Measurements from ENCODE around the gene MICB. TPM values are rescaled to one million over a fixed set of nuclear protein-coding genes. Genes with fewer than 3 reads are reported as not detected.
A peak's percentile ranks its signal among the peaks of the same experiment; 100 is the strongest.

The MICB gene
- total RNA-seq, 1 donor from 2014 or later, result 35.5 TPM

DNA sequence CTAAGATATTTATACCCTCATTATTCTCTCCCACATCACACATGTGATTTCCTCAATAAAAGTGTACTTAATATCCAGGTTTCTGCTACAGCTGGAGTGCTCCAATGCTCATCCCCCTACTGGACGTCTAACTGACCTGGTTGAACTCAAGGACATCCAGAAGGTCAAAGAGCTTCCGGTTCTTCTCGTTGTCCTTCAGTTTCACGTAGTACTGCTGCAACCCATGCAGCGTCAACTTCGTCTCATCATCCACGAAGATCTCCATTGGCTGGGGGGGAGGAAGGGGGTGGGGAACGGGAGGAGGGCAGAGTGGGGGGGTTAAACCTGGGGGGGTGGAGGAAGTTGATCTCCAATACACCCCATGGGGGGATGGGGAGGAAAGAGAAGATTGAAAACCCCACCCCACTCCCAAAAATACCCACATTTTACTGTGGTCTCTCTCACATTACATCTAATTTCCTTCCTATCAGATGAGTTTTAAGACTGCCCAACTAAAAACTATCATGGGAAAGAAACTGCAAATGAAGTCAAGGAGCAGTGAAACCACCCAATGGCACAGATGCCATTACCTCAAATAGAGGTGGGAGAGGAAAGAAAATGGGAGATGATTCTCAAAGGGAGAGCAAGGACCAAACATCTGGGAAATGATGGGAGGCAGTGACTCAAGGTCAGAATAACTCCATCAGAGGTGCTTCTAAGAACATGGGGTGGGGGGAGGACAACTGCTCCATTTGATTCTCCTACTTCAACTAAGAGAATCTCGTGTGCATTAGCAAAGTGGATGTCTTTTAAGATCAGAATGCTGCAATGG lies 34.9 kb downstream of the MICB start:
- peak overlapping the region; percentile 62 for H3K27ac Mint-ChIP-seq

DNA sequence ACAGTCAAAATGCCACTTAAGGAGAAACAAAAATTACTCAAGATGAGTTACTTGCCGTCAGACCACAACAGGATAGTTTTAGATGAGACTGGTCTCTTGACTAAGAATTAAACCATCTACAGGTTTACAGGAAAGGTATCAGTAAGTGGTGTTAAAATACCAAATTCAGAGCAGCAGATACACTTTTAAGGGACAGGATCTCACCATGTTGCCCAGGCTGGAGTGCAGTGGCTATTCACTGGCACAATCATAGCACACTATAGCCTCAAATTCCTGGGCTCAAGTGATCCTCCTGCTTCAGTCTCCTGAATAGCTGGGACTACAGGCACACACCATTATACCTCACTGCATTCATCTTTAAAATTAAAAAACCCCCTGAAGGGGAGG lies 35.5 kb downstream of the MICB start:
- intact Hi-C loops (cut with micrococcal nuclease), result no loop called here
- no peak overlapping the region for H3K27ac Mint-ChIP-seq

More for the DNA sequence above, 34.9 kb downstream of the MICB start:
- DNase-seq, result no peak
- Mint-ChIP-seq H3K4me3 (no peak overlapping the region), H3K9me3 (no peaks in the 10 kb centered on the region), H3K4me1 (peaks cover 25% of the 10 kb centered on the region), H3K27me3 (no peaks in the 10 kb centered on the region), H3K36me3 (ENCODE audit: low read depth) (peaks cover 71% of the 10 kb centered on the region)
- intact Hi-C loops (cut with micrococcal nuclease), result no loop called here

DNA sequence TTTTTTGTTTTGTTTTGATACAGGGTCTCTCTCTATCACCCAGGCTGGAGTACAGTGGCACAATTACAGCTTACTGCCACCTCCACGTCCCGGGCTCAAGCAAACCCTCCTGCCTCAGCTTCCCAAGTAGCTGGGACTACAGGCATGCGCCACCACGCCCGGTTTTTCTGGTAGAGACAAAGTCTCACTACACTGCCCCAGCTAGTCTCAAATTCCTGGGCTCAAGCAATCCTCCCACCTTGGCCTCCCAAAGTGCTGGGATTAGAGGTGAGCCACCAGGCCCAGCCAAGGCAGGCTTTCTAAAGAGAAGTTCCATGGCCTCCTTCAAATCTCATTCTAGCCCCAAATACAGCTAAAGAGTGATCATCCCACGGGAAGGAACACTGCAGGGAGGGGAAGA lies 36.1 kb downstream of the MICB start:
- Mint-ChIP-seq H3K27ac (no peak overlapping the region), H3K9me3 (no peaks in the 10 kb centered on the region), H3K4me1 (peaks cover 33% of the 10 kb centered on the region)

More for the DNA sequence above, 35.5 kb downstream of the MICB start:
- no peaks in the 10 kb centered on the region for H3K9me3 Mint-ChIP-seq
- no peaks in the 10 kb centered on the region for H3K27me3 Mint-ChIP-seq
- peaks cover 28% of the 10 kb centered on the region for H3K4me1 Mint-ChIP-seq
- no peak for DNase-seq
- H3K4me3 Mint-ChIP-seq, result no peak overlapping the region
- peaks cover 75% of the 10 kb centered on the region for H3K36me3 Mint-ChIP-seq (ENCODE audit: low read depth)

GRCh38 chr6:31534521-31535040 lies 36.6 kb downstream of the MICB start:
- no peaks in the 10 kb centered on the region for H3K27me3 Mint-ChIP-seq

More for the DNA sequence above, 36.1 kb downstream of the MICB start:
- no peak overlapping the region for H3K4me3 Mint-ChIP-seq
- H3K27me3 Mint-ChIP-seq, result no peaks in the 10 kb centered on the region
- DNase-seq, result no peak
- peaks cover 81% of the 10 kb centered on the region for H3K36me3 Mint-ChIP-seq (ENCODE audit: low read depth)
- intact Hi-C loops (cut with micrococcal nuclease), result no loop called here

DNA sequence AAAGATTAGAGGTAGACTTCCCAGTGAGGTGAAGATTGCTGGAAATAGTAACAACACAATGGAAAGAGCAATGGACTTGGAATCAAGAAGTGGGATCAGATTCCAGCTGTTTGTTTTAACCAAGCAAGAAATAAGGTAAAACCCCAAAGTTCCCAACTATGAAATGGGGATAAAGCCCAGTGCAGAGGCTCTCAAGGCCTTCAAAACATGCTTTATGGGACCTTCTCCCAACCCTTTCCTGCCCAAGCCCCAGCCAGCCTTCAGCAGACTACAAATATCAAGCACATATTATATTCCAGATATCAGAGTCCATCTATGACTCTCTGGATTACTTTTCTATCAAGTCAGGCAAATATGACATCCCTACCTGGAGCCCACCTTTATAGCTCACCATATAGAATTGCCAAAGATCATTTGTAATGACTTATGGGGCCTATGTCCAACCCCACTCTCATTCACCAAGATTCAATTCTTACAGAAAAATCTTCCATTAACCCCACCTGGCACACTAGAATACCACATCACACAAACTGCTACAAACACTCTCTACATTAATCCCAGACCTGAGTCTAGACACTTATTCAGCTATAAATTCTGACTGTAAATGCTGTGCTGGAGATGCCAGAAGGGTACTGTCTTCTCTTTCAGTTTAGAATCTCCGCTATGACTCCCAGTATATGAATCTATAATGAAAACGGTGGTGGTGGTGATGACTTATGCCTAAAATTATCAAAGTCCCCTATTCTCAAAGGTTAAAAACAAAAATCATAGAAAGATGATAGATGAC lies 37.8 kb downstream of the MICB start:
- Mint-ChIP-seq H3K27ac (no peak overlapping the region), H3K36me3 (ENCODE audit: low read depth) (peaks cover 86% of the 10 kb centered on the region), H3K27me3 (no peaks in the 10 kb centered on the region), H3K4me3 (no peak overlapping the region), H3K4me1 (peaks cover 45% of the 10 kb centered on the region), H3K9me3 (no peaks in the 10 kb centered on the region)
- intact Hi-C loops (cut with micrococcal nuclease), result no loop called here
- DNase-seq, result no peak

More at GRCh38 chr6:31534521-31535040, 36.6 kb downstream of the MICB start:
- DNase-seq, result no peak
- H3K27ac Mint-ChIP-seq, result no peak overlapping the region
- no peak overlapping the region for H3K4me3 Mint-ChIP-seq
- H3K4me1 Mint-ChIP-seq, result peaks cover 39% of the 10 kb centered on the region
- peaks cover 86% of the 10 kb centered on the region for H3K36me3 Mint-ChIP-seq (ENCODE audit: low read depth)
- intact Hi-C loops (cut with micrococcal nuclease), result no loop called here
- H3K9me3 Mint-ChIP-seq, result no peaks in the 10 kb centered on the region

DNA sequence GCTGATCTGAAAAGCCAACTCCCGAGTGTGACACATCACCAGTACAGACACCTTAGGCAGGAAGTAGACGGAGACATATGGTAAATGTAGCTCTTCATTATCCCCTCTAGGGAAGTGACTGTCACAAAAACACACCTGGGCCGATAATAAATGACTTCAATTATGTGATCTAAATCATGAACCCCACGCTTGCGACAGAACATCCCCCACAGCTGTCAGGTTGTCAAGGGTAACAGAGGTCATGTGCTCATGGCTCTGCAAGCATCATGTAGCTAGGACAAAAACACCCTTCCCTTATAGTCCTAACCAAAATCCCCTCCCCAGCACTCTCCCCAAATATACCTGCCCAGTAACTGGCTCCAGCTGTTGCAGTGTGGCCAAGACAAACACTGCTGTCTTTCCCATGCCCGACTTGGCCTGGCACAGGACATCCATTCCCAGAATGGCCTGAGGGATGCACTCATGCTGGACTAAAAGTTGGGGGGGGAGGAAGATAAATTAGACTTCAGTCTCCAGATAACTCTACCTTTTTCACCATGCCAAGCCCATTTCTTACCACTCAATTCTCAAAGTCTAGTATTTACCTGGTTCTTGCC lies 41.0 kb downstream of the MICB start:
- no peaks in the 10 kb centered on the region for H3K27me3 Mint-ChIP-seq
- H3K4me1 Mint-ChIP-seq, result peaks cover 51% of the 10 kb centered on the region
- no peaks in the 10 kb centered on the region for H3K9me3 Mint-ChIP-seq

GRCh38 chr6:31540640-31541039 lies 42.7 kb downstream of the MICB start:
- Mint-ChIP-seq H3K4me1 (peaks cover 48% of the 10 kb centered on the region), H3K4me3 (peak overlapping the region; percentile 81), H3K27ac (peak overlapping the region; percentile 84), H3K9me3 (no peaks in the 10 kb centered on the region), H3K36me3 (ENCODE audit: low read depth) (peaks cover 50% of the 10 kb centered on the region), H3K27me3 (no peaks in the 10 kb centered on the region)
- DNase-seq, result no peak
- intact Hi-C loops (cut with micrococcal nuclease), result loop anchor here (1.0 to 10.0 kb wide), 3 partner anchors 46 to 417 kb away; partner anchors contain the start of genes NELFE, NEU1 and SKIC2

More for the DNA sequence above, 41.0 kb downstream of the MICB start:
- no peak for DNase-seq
- H3K27ac Mint-ChIP-seq, result peak overlapping the region; percentile 23
- intact Hi-C loops (cut with micrococcal nuclease), result no loop called here
- H3K36me3 Mint-ChIP-seq (ENCODE audit: low read depth), result peaks cover 66% of the 10 kb centered on the region
- H3K4me3 Mint-ChIP-seq, result peak overlapping the region; percentile 81

DNA sequence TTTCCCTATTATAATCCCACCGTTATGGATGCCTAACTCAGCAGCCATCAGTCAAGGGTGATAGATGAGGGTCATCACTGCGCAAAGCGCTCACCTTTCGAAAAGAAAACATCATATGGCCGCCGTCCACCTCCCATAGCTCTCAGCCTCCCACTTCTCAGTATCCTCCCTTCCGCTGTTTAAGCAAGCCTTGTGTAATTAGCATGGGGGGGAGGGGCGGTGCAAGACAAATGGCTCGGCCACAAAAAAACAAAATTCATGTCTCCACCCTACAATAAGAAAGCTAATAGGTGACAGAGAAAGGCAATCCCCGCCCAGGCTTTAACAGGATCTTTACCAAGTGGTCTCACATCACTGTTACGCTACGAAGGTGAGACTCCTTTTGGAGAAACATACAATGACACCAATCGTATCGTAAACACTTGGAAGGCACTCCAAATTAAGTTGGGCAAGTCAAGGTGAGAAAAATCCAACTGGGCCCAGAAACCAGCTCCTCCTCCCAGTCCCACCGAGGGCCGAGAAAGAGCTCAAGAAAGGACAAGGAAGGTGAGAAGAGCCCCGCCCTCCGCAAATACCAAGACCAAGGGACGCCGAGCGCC lies 43.2 kb downstream of the MICB start:
- Mint-ChIP-seq H3K36me3 (ENCODE audit: low read depth) (peaks cover 45% of the 10 kb centered on the region), H3K4me3 (peak overlapping the region; percentile 81), H3K4me1 (peaks cover 48% of the 10 kb centered on the region), H3K9me3 (no peaks in the 10 kb centered on the region), H3K27ac (peak overlapping the region; percentile 90), H3K27me3 (no peaks in the 10 kb centered on the region)
- DNase-seq, result peak; percentile 90
- intact Hi-C loops (cut with micrococcal nuclease), result loop anchor here (1.0 to 10.0 kb wide), 3 partner anchors 47 to 416 kb away; partner anchors contain the start of genes NELFE, NEU1 and SKIC2

DNA sequence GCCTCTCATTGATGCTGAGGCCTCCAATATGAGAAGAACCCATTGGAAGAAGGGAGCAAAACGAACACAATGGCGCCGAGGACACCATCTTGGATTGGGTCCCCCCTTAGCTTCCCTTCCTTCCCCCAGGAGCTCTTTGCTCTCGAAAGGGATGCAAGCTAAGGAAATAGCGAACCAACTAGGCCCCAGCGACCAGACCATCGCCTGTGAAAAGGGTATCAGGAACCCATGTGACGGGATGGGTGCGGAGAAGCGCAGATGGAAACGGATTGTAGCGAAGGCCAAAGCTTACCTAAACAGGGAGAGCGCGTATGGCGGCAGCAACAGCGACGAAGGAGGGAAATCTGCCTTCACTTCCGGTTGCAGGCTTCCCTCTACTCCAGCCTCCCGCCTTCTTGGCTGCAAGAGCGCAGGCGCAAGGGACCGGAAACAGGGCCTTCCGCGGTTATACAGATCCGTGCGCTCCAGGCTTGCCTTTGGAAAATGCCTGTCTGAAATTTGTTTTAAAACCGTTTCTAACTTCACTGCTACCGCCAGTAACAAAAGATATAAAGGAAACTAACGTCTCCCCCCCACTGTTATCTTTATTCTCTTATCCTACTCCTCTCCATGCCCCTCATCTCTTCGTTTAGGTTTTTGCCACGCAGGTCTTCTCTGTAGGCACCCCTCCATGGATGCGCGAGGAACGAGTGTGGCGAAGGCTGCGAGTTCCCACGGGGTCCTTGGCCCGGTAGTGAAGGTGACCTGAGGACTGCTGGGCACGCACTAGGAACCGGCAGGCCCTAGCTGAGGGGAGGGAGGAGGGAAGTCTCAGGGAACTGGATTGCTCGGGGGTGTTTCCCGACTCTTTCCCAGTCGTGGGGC lies 43.9 kb downstream of the MICB start, which contains the start of gene DDX39B:
DDX39B (minus strand) TSS at position 346 of the 864 bp plus-strand sequence. CDS start 1,471 bp downstream, outside the sequence.
- peaks cover 38% of the 10 kb centered on the region for H3K36me3 Mint-ChIP-seq (ENCODE audit: low read depth)
- intact Hi-C loops (cut with micrococcal nuclease), result loop anchor here (1.0 to 10.0 kb wide), 5 partner anchors 48 to 415 kb away; partner anchors contain the start of genes BAG6, NELFE, NEU1 and PRRC2A
- peak within 1 kb of the TSS; percentile 90 for H3K27ac Mint-ChIP-seq
- H3K4me1 Mint-ChIP-seq, result peaks cover 50% of the 10 kb centered on the region
- no peaks in the 10 kb centered on the region for H3K9me3 Mint-ChIP-seq
- peak; percentile 98 for DNase-seq
- no peaks in the 10 kb centered on the region for H3K27me3 Mint-ChIP-seq
- H3K4me3 Mint-ChIP-seq, result peak within 1 kb of the TSS; percentile 81

DNA sequence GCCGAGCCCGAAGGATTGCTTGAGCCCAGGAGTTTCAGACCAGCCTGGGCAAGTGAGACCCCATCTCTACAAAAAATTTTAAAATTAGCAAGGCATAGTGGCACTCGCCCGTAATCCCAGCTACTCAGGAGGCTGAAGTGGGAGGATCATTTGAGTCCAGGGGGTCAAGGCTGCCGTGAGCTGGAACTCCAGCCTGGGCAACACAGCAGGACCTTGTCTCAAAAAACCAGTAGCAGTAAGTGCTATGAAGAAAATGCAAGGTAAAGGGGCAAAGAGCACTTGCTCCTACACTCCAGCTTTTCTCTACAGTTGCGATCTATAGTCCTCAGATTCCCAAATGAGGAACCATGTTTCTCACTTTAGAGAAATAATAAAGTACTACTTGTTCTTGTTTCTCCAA lies 45.7 kb downstream of the MICB start:
- peaks cover 28% of the 10 kb centered on the region for H3K36me3 Mint-ChIP-seq (ENCODE audit: low read depth)
- intact Hi-C loops (cut with micrococcal nuclease), result loop anchor here (5.0 to 10.0 kb wide), 2 partner anchors 321 to 414 kb away; partner anchors contain the start of genes NELFE, NEU1 and SKIC2
- no peaks in the 10 kb centered on the region for H3K27me3 Mint-ChIP-seq
- no peak overlapping the region for H3K27ac Mint-ChIP-seq
- no peak for DNase-seq
- no peaks in the 10 kb centered on the region for H3K9me3 Mint-ChIP-seq
- H3K4me1 Mint-ChIP-seq, result peaks cover 57% of the 10 kb centered on the region
- no peak overlapping the region for H3K4me3 Mint-ChIP-seq

DNA sequence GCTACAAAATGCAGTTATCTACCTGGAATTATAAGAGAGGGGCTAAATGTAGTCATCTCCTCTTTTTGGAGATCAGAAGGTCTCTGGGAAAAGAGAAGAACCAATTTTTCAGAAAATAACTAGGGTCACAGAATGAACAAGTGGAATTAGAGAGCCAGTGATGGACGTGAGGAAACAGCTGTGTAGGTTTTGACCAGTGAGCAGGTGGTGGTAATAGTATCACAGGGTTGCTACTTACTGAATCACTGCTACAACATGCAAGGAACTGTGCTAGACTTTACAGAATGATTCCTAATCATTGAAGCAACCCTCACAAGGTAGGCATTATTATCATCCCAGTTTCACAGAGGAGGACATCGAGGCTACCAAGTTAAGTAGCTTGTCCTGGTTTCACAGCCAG lies 46.7 kb downstream of the MICB start:
- Mint-ChIP-seq H3K27me3 (no peaks in the 10 kb centered on the region), H3K4me1 (peaks cover 53% of the 10 kb centered on the region), H3K4me3 (no peak overlapping the region), H3K36me3 (ENCODE audit: low read depth) (peaks cover 24% of the 10 kb centered on the region), H3K27ac (no peak overlapping the region), H3K9me3 (no peaks in the 10 kb centered on the region)
- no peak for DNase-seq
- intact Hi-C loops (cut with micrococcal nuclease), result loop anchor here (5.0 to 10.0 kb wide), 3 partner anchors 193 to 413 kb away; partner anchors contain the start of genes CLIC1, NELFE, NEU1 and SKIC2

DNA sequence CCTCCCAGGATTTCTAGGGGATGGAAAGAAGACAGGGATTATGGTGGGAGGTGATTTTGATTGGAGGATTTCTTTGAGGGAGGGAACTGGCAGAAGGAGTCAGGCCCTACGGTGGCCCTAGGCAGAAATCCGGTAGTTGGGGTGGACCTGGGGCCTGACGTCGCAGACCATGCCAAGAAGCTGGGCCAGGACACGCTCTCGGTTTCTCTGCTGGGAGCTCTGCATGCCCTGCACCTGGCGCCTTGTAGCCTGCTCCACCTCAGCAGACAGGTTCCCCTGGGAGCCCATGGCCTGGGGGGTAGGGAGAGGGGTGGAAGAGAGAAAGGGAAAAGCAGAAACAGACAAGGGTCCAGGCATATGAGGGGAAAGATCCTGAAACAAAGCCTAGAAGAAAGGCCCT lies 47.3 kb downstream of the MICB start:
- Mint-ChIP-seq H3K4me3 (no peak overlapping the region), H3K9me3 (no peaks in the 10 kb centered on the region), H3K27ac (no peak overlapping the region), H3K4me1 (peaks cover 48% of the 10 kb centered on the region), H3K27me3 (no peaks in the 10 kb centered on the region), H3K36me3 (ENCODE audit: low read depth) (peaks cover 20% of the 10 kb centered on the region)
- no peak for DNase-seq
- intact Hi-C loops (cut with micrococcal nuclease), result loop anchor here (5.0 to 10.0 kb wide), 2 partner anchors 192 to 320 kb away; partner anchors contain the start of genes CLIC1 and NEU1
